IMR-90 (cell line): ENCODE results near the gene ACVR1. TPM values are rescaled to one million over a fixed set of nuclear protein-coding genes. Genes with fewer than 3 reads are reported as not detected.

Source experiments
- ATAC-seq: fragments of 200-7000 bp; cut with Tn5 transposase; 2 replicates; pipeline ENCODE4 v1.9.1; 2020; ENCODE audit warnings: low read depth, mild to moderate bottlenecking, moderate library complexity
- BruUV-seq: library from RNA; stranded (reverse); fragments of 400-500 nt; replicated peaks from 2 replicates; lab custom pipeline; 2021; lab: Mats Ljungman, UMichigan
- CTCF ChIA-PET: fragments of 300-600 bp; formaldehyde crosslinking; extraction: SDS; loops from one replicate; lab custom pipeline; 2021; ENCODE audit warnings: antibody characterized with exemption; lab: Yijun Ruan, JAX
- POLR2A ChIA-PET: fragments of 300-600 bp; sonication (Branson Sonifier 250); formaldehyde crosslinking; loops from one replicate; lab custom pipeline; 2022; ENCODE audit warnings: antibody characterized with exemption; ENCODE audit not compliant: unreplicated experiment; lab: Charles Lee
- DNase-seq: peaks from one replicate; pipeline ENCODE4 v3.0.0; 2013
- H2AFZ ChIP-seq: replicated peaks from 2 replicates; pipeline ENCODE3; 2013; ENCODE audit warnings: low read length, mild to moderate bottlenecking; ENCODE audit not compliant: poor library complexity
- H2AK5ac ChIP-seq: 2 replicates; pipeline ENCODE4 v1.6.1; 2013; ENCODE audit warnings: low read depth, low read length, inconsistent platforms
- H2AK9ac ChIP-seq: replicated peaks from 2 replicates; pipeline ENCODE3; 2013; ENCODE audit warnings: mild to moderate bottlenecking, low read depth, low read length, moderate library complexity; ENCODE audit not compliant: poor library complexity
- H2BK120ac ChIP-seq: 2 replicates; pipeline ENCODE4 v1.6.1; 2013; ENCODE audit warnings: low read depth, low read length, inconsistent platforms
- H2BK15ac ChIP-seq: 3 replicates; pipeline ENCODE4 v1.6.1; 2013; ENCODE audit warnings: low read depth, low read length, inconsistent platforms
- H2BK20ac ChIP-seq: 2 replicates; pipeline ENCODE4 v1.6.1; 2013; ENCODE audit warnings: low read depth, mild to moderate bottlenecking, inconsistent platforms, low read length, moderate library complexity
- H2BK5ac ChIP-seq: 2 replicates; pipeline ENCODE4 v1.6.1; 2013; ENCODE audit warnings: mild to moderate bottlenecking, low read depth, low read length, inconsistent platforms; ENCODE audit not compliant: poor library complexity, severe bottlenecking
- H3K14ac ChIP-seq: replicated peaks from 2 replicates; pipeline ENCODE4 v1.6.1; 2013; ENCODE audit warnings: low read depth, low read length, inconsistent platforms
- H3K18ac ChIP-seq: 2 replicates; pipeline ENCODE4 v1.6.1; 2013; ENCODE audit warnings: low read depth, low read length, control low read depth
- H3K23ac ChIP-seq: 2 replicates; pipeline ENCODE4 v1.6.1; 2013; ENCODE audit warnings: low read depth, low read length, inconsistent platforms
- H3K27ac ChIP-seq: 2 replicates; pipeline ENCODE4 v1.5.1; 2013; ENCODE audit warnings: mild to moderate bottlenecking, control low read depth, low read length; ENCODE audit not compliant: insufficient read depth
- H3K27me3 ChIP-seq: 2 replicates; pipeline ENCODE4 v1.6.1; 2013; ENCODE audit warnings: low read length; ENCODE audit not compliant: control insufficient read depth, insufficient read depth
- H3K36me3 ChIP-seq: 2 replicates; pipeline ENCODE4 v1.6.1; 2013; ENCODE audit warnings: low read length, mixed read lengths; ENCODE audit not compliant: control insufficient read depth, insufficient read depth
- H3K4ac ChIP-seq: 2 replicates; pipeline ENCODE4 v1.6.1; 2013; ENCODE audit warnings: low read depth, low read length, inconsistent platforms
- H3K4me1 ChIP-seq: 2 replicates; pipeline ENCODE4 v1.6.1; 2013; ENCODE audit warnings: low read length, mixed read lengths; ENCODE audit not compliant: control insufficient read depth, insufficient read depth
- H3K4me2 ChIP-seq: 2 replicates; pipeline ENCODE4 v1.6.1; 2013; ENCODE audit warnings: low read depth, mild to moderate bottlenecking, control low read depth, low read length, moderate library complexity
- H3K4me3 ChIP-seq: 2 replicates; pipeline ENCODE4 v1.5.1; 2013; ENCODE audit warnings: low read depth, mild to moderate bottlenecking, control low read depth, low read length, moderate library complexity; ENCODE audit not compliant: insufficient read depth
- H3K56ac ChIP-seq: 2 replicates; pipeline ENCODE4 v1.6.1; 2013; ENCODE audit warnings: low read length, inconsistent platforms; ENCODE audit not compliant: insufficient read depth; ENCODE audit errors: extremely low read depth
- H3K79me1 ChIP-seq, 2 experiments: 2 replicates each; pipeline ENCODE4 v1.6.1; 2013; ENCODE audit warnings: low read length in 2 of 2, inconsistent platforms in 1 of 2, low read depth in 1 of 2
- H3K9ac ChIP-seq: 2 replicates; pipeline ENCODE4 v1.6.1; 2013; ENCODE audit warnings: low read depth, low read length, control low read depth
- H3K9me1 ChIP-seq: 2 replicates; pipeline ENCODE4 v1.6.1; 2013; ENCODE audit warnings: low read length, inconsistent platforms; ENCODE audit not compliant: insufficient read depth
- H3K9me3 ChIP-seq: 2 replicates; pipeline ENCODE4 v1.6.1; 2013; ENCODE audit warnings: low read length; ENCODE audit not compliant: control insufficient read depth, insufficient read depth
- H4K20me1 ChIP-seq: 2 replicates; pipeline ENCODE4 v1.6.1; 2013; ENCODE audit warnings: low read length, inconsistent platforms; ENCODE audit not compliant: insufficient read depth
- H4K5ac ChIP-seq: 2 replicates; pipeline ENCODE4 v1.6.1; 2013; ENCODE audit warnings: mild to moderate bottlenecking, low read depth, low read length, control low read depth
- H4K8ac ChIP-seq, 2 experiments: 2 replicates each; pipeline ENCODE4 v1.6.1; 2013; ENCODE audit warnings: low read depth in 2 of 2, low read length in 2 of 2, control low read depth in 1 of 2, inconsistent platforms in 1 of 2
- H4K91ac ChIP-seq: 2 replicates; pipeline ENCODE4 v1.6.1; 2013; ENCODE audit warnings: low read depth, low read length, inconsistent platforms; ENCODE audit not compliant: insufficient read depth
- BHLHE40 ChIP-seq: fragments of 150-350 bp; IDR thresholded peaks from 2 replicates; pipeline ENCODE4 v1.6.1; 2016; ENCODE audit warnings: mild to moderate bottlenecking, low read depth, low read length
- CEBPB ChIP-seq: IDR thresholded peaks from 2 replicates; pipeline ENCODE4 v1.6.1; 2012; ENCODE audit warnings: low read depth, low read length, improper control_type of control experiment
- CHD1 ChIP-seq: IDR thresholded peaks from 2 replicates; pipeline ENCODE4 v1.6.1; 2012; ENCODE audit warnings: low read depth, low read length, improper control_type of control experiment
- CTCF ChIP-seq: conservative IDR thresholded peaks from 2 replicates; pipeline ENCODE4 v1.5.1; 2012; ENCODE audit warnings: mild to moderate bottlenecking, low read depth, low read length, improper control_type of control experiment
- ELK1 ChIP-seq: fragments of 150-350 bp; IDR thresholded peaks from 2 replicates; pipeline ENCODE4 v1.6.1; 2016; ENCODE audit warnings: low read depth, mild to moderate bottlenecking, low read length, moderate library complexity, borderline replicate concordance
- FOS ChIP-seq: fragments of 150-350 bp; IDR thresholded peaks from 2 replicates; pipeline ENCODE4 v1.6.1; 2016; ENCODE audit warnings: low read depth, low read length
- MAFK ChIP-seq: IDR thresholded peaks from 2 replicates; pipeline ENCODE4 v1.6.1; 2012; ENCODE audit warnings: low read depth, low read length, improper control_type of control experiment
- MAZ ChIP-seq: IDR thresholded peaks from 2 replicates; pipeline ENCODE4 v1.6.1; 2012; ENCODE audit warnings: low read depth, mild to moderate bottlenecking, low read length, improper control_type of control experiment, moderate library complexity, borderline replicate concordance
- MXI1 ChIP-seq: IDR thresholded peaks from 2 replicates; pipeline ENCODE4 v1.6.1; 2012; ENCODE audit warnings: low read depth, mild to moderate bottlenecking, low read length, moderate library complexity, borderline replicate concordance
- NFE2L2 ChIP-seq: fragments of 150-350 bp; IDR thresholded peaks from 2 replicates; pipeline ENCODE4 v1.6.1; 2016; ENCODE audit warnings: low read depth, mild to moderate bottlenecking, low read length
- POLR2A ChIP-seq: IDR thresholded peaks from 2 replicates; pipeline ENCODE4 v1.6.1; 2012; ENCODE audit warnings: mild to moderate bottlenecking, low read depth, low read length
- RAD21 ChIP-seq: IDR thresholded peaks from 2 replicates; pipeline ENCODE4 v1.6.1; 2012; ENCODE audit warnings: low read length, improper control_type of control experiment
- RCOR1 ChIP-seq: IDR thresholded peaks from 2 replicates; pipeline ENCODE4 v1.6.1; 2012; ENCODE audit warnings: mild to moderate bottlenecking, low read length, improper control_type of control experiment; ENCODE audit not compliant: insufficient replicate concordance
- RFX5 ChIP-seq: IDR thresholded peaks from 2 replicates; pipeline ENCODE4 v1.8.0; 2012; ENCODE audit warnings: low read depth, mild to moderate bottlenecking, low read length, moderate library complexity
- SMC3 ChIP-seq: fragments of 150-350 bp; IDR thresholded peaks from 2 replicates; pipeline ENCODE4 v1.6.1; 2016; ENCODE audit warnings: low read depth, mild to moderate bottlenecking, antibody characterized with exemption, low read length, moderate library complexity
- USF2 ChIP-seq: fragments of 150-350 bp; IDR thresholded peaks from 2 replicates; pipeline ENCODE4 v1.6.1; 2017; ENCODE audit warnings: mild to moderate bottlenecking, antibody characterized with exemption, low read length, low read depth
- WGBS, 2 experiments: methylation state at CpG; one replicate each; pipeline versions ENCODE4 v1.1.5 to v1.1.7; 2013; ENCODE audit warnings: missing lambda C conversion rate in 2 of 2; ENCODE audit not compliant: insufficient read length in 1 of 2; ENCODE audit errors: extremely low coverage in 2 of 2; 5-methylcytosine and 5-hydroxymethylcytosine counted together
- dilution Hi-C: fragments of 300-500 bp; cut with HindIII; formaldehyde crosslinking; loops from one replicate; pipeline ENCODE4 v1.14.3; 2018; ENCODE audit warnings: low sequenced_read_pairs; ENCODE audit not compliant: unreplicated experiment
- in situ Hi-C: fragments of 300-500 bp; cut with MboI; formaldehyde crosslinking; loops from 3 replicates; pipeline ENCODE4 v1.14.3; 2019; ENCODE audit warnings: low sequenced_read_pairs, inconsistent platforms, mixed read lengths
- intact Hi-C: fragments of 100-400 bp; cut with micrococcal nuclease; formaldehyde crosslinking; loops from 2 replicates; pipeline ENCODE4 v1.10.0; 2022
- polyA plus RNA-seq, 3 experiments: library from polyadenylated mRNA; depleted of rRNA; stranded (reverse); fragments of >200 nt; gene quantifications; 2 replicates each; pipeline ENCODE4 v1.2.3, GENCODE V29; 2012; ENCODE audit warnings: low replicate concordance in 1 of 3
- total RNA-seq: library from RNA; depleted of rRNA; stranded (reverse); fragments of >200 nt; gene quantifications from 2 replicates; pipeline ENCODE4 v1.2.3, GENCODE V29; 2012

ACVR1 gene
- total and polyA plus RNA-seq, 2 of the 4 experiments (the other 2 are of a cell fraction) = 21.1 to 40.8 TPM

GRCh38 chr2:157758586-157758985 is 117.5 kb downstream of the ACVR1 start:
- Histone ChIP-seq H3K36me3 (peaks cover 6% of the 10 kb centered on the region), H2BK20ac (no peak overlapping the region), H4K20me1 (no peaks in the 10 kb centered on the region), H3K4me1 (no peaks in the 10 kb centered on the region), H2BK5ac (no peak overlapping the region), H3K79me1 (peaks cover 0 to 4% of the 10 kb centered on the region in 2 experiments; a peak in 2 of 4 replicates), H2AK5ac (no peak overlapping the region), H3K23ac (no peak overlapping the region), H4K5ac (no peak overlapping the region), H3K9me3 (peaks cover 4% of the 10 kb centered on the region; the same call in 1 of the 2 replicates), H2AFZ (no peak overlapping the region), H3K14ac (no peak overlapping the region), H4K8ac (no peak overlapping the region), H3K4me3 (no peak overlapping the region), H4K91ac (no peak overlapping the region), H3K27me3 (no peaks in the 10 kb centered on the region), H3K9me1 (no peaks in the 10 kb centered on the region), H3K4me2 (no peak overlapping the region), H2BK120ac (no peak overlapping the region), H3K56ac (no peak overlapping the region), H2BK15ac (no peak overlapping the region), H3K9ac (no peak overlapping the region), H3K27ac (no peak overlapping the region), H2AK9ac (no peak overlapping the region), H3K18ac (no peak overlapping the region), H3K4ac (no peak overlapping the region)
- intact Hi-C loops = no loop called here
- POLR2A ChIA-PET = no interaction called here
- no peak for TF ChIP-seq ELK1
- TF ChIP-seq MXI1 = no peak
- no peak for TF ChIP-seq USF2
- TF ChIP-seq BHLHE40 = no peak
- TF ChIP-seq NFE2L2 = no peak
- TF ChIP-seq CTCF = no peak
- TF ChIP-seq CEBPB = no peak
- TF ChIP-seq MAZ = no peak
- TF ChIP-seq FOS = no peak
- no peak for TF ChIP-seq CHD1
- TF ChIP-seq SMC3 = no peak
- TF ChIP-seq MAFK = no peak
- no peak for TF ChIP-seq RCOR1
- TF ChIP-seq RAD21 = no peak
- no peak for TF ChIP-seq POLR2A
- TF ChIP-seq RFX5 = no peak
- dilution Hi-C loops = no loop called here
- CTCF ChIA-PET = interaction anchor here (0.6 kb wide), 1 partner anchor 131 kb away, joined by 3 read pairs; no protein-coding TSS in a partner anchor
- no CpG with 5 or more reads among the region's 2 CpGs for WGBS, 2 experiments
- DNase-seq (no peak), ATAC-seq (no peak)
- in situ Hi-C loops = loop anchor here (25.0 kb wide), 2 partner anchors 271 to 1004 kb away; no protein-coding TSS in a partner anchor
- BruUV-seq = no TSS peak
